Smooth muscle cell of the brain vasculature (primary cell): ENCODE results near the gene ZSWIM1.

Source experiments
- DNase-seq: peaks from one replicate; pipeline ENCODE4 v3.0.0-alpha.2; 2012; ENCODE audit warnings: low read depth, low spot score

The ZSWIM1 gene

DNA sequence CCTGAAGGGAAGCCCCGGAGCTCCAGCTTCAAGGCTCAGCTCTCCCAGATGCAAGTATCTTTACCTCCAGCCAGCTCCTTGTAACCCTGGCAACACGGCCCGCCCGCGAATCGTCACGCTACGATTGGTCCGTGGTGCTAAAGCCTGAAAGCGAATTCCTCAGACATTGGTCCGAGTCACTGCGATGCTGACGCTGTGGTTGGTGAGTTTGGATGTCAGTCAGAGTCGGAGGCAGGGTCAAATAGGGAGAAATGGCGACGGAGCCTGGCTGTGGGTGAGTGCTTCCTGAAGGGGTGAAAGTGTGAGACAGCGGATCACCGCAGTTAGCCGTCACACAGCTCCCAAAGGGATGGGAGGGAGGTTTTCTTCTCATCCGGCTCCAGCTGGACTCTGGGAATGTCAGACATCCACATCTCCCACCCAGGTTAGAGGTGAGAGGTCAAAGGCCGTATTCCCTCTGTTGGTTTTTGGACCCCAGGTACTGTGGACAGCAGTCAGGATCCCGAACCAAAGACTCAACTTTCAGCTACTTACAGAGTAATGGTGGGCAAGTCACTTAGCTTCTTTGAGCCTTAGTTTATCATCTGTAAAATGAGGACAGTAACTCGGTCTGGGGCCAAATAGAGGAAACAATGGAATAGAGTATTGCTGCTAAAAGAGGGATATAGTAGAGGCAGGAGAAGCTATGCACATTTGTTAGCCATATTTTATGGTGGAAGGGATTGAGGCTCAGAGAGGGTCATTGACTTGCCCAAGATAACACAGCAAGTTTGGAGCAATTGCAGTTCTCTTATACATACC, at the start of gene ZSWIM1:
Gene ZSWIM1 (plus strand): TSS at position 240 of the 801 bp plus-strand sequence. CDS start 1,366 bp downstream, outside the sequence.
- DNase-seq: peak; percentile 98

DNA sequence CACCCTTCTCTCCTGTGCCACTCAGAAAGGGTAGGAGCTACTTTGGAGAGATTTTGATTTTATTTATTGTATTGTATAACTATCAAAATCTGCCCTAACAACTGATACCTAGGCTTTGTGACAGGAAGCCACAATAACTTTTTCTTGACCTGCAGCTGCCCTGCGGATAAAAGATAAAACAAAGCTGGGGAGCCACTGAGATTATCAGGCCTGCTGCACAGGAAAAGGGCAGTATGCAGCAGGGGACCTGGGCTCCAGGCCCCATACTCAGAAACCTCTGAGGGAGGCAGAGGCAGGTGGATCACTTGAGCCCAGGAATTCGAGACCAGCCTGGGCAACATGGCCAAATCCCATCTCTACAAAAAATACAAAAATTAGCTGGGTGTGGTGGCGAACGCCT, 48.4 kb upstream of the ZSWIM1 start:
- DNase-seq: no peak

DNA sequence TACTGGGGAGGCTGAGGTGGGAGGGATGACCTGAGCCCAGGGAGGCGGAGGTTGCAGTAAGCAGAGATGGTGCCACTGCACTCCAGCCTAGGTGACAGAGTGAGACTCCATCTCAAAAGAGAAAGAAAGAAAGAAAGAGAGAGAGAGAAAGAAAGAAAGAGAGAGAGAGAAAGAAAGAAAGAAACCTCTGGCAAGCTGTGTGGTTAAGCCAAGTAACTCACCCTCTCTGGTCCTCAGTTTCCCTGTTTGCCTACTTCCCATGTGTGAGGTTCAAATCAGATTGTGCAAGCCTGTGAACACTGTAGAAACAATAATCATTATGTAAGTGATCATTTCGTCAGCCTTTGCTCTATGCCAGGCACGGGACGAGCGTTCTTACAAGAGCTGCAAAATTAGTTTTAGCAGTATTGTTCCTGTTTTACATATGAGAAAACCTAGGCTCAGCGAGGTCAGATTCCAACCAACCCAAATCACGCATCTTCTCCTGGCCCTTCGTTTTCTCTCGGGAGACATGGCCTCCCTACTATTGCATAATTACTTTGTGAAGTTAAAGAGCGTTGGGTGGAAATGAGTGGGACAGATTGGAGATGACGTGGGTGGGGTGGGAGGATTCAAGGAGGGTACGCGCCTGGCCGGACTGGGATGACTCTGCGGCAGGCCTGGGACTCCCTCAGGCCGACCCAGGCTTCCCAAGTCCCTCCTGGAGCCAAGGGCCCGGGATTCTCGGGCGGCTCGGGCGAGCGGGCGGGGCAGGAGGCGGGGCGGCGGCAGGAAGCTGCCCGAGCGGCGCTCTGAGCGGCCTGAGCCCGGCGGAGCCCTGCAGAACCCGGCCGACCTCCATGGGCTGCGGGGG, 47.8 kb upstream of the ZSWIM1 start, which contains the start of gene SNX21:
Gene SNX21 (plus strand): TSS at position 770 of the 853 bp plus-strand sequence. CDS start 121 bp downstream, outside the sequence.
- DNase-seq: peak; percentile 53

DNA sequence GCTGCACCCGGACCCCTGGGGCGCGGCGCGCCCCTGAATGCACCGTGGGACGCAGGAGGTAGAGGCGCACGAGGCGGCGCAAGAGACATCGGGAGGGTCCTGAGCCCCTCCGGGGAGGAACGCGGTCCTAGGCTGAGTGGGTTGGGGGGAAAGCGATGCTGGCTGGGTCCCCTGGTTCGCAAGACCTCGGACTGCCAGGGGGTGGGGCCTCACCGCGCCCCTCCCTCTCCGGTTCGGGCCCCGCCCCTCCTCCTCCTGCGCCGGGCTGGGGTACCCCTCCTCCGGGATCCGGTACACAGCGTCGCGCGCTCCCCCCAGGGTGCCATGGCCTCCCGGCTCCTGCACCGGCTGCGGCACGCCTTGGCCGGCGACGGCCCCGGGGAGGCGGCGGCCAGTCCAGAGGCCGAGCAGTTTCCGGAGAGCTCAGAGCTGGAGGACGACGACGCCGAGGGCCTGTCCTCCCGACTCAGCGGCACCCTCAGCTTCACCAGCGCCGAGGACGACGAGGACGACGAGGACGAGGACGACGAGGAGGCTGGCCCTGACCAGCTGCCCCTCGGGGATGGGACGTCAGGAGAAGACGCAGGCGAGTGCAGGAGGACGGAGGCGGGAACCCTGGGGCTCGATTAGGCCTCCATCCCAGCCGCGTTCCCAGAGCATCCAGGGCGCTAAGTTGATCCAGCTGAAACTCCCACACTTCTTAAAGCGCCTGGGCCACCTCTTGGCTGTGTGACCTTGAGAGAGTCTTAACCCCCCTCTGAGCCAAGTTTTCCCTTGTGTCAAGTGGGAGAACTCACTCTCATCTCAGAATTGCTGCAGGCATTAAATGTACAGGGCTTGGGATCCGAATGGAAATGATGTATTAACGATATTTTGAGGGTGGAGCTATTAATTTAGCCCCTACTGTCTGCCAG, 46.9 kb upstream of the ZSWIM1 start:
- DNase-seq: no peak

DNA sequence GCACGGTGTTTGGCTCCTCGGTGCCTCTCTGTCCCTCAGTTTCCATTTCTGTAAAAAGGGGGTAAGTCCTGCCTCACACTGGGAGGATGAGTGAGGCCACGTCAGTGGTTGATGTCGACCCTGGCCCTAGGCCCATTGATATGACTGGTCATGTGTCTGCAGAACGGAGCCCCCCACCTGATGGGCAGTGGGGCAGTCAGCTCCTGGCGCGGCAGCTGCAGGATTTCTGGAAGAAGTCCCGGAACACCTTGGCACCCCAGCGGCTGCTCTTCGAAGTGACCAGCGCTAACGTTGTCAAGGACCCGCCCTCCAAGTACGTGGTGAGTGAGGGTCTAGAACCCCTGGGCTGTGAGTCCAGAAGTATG, 46.2 kb upstream of the ZSWIM1 start:
- DNase-seq: no peak

DNA sequence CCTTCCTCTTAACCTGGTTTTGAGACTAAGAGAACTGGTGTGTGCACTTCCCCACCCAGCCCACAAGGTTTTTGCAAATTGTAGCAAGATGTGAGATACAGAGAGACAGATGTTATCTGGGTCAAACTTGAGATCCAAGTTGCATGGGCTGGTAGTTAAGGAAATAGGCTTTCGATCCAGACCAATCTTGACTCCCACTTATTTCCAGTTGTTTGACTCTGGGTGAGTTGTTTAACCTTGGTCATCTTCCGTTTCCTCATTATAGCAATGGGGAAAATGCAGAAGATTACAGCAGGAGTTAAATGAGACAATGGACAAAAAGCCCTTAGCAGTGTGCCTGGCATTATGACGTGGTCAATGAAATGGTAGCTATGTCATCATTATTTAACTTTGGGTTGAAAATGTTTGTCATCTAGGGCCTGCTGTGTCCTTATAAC, 45.7 kb upstream of the ZSWIM1 start:
- no peak for DNase-seq

DNA sequence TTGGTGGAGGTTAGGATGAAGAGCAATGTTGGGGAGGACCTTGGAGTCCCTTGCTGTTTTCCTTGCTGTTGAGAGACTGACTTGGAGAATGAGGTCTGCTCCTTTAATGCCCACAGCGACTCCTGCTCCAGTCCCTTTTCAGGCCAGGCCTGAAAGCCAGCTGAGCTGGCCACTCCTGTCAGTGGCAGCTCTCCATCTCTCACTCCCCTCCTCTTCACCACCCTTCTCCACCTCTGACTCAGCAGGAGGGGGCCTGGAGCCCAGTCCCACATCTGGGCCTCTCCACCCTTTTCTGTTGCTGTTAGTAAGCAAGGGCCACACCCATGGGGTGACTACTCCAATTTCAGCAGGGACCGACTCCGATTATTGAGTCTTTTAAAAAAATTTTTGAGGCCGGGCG, 45.2 kb upstream of the ZSWIM1 start:
- DNase-seq: no peak

DNA sequence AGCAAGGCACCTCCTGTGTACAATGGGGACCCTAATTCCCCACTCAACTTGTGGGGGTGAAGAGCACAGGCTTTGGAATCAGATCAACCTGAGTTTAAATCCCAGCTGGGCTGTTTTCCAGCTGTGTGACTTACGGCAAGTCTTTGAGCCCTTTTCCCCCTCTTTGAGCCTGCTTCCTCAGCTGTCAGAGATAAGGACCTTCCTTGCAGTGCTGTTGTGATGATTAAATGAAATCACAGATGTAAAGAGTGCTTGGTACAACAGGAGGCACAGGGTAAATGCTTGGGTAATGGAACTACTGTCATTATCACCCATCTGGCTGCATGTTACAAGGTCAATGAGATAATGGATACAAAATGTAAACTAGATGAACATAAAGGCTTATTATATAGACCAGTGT, 44.2 kb upstream of the ZSWIM1 start:
- no peak for DNase-seq

DNA sequence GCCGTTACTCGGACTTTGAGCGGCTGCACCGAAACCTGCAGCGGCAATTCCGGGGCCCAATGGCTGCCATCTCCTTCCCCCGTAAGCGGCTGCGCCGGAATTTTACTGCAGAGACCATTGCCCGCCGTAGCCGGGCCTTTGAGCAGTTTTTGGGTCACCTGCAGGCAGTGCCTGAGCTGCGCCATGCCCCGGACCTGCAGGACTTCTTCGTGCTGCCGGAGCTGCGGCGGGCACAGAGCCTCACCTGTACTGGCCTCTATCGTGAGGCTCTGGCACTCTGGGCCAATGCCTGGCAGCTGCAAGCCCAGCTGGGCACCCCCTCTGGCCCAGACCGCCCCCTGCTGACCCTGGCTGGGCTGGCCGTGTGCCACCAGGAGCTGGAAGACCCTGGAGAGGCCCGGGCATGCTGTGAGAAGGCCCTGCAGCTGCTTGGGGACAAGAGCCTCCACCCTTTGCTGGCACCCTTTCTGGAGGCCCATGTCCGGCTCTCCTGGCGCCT, 40.3 kb upstream of the ZSWIM1 start:
- no peak for DNase-seq

DNA sequence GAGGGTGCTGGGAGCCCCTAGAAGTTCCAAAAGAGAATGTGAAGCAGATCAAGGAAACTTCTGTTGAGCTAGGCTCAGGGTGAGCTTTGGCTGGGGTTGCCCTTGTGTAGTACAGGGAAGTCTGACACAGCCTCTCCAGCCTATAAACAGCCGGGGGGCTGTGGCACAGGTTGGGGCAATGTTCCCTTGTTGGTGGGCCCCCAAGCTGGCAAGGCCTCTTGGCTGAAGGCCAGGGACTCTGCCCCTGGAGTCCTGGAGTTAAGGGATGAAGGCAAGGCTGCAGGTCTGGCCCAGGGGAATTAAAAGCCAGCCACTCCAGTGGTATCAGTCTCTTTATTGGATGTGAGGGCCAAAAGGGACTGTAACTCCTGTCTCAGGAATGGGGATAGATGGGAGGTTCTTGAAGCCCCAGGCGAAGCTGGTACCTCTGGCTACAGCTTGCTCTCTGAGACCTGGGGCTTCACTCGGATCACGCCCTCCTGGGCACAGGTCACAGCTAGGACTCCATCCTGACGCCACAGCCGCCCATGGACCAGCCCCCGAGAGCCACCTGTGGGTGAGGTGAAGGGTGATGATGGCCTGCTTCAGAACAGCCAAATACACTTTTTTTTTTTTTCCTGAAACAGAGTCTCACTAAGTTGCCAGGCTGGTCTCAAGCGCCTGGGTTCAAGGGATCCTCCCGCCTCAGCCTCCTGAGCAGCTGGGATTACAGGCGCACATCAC, 39.5 kb upstream of the ZSWIM1 start:
- no peak for DNase-seq

DNA sequence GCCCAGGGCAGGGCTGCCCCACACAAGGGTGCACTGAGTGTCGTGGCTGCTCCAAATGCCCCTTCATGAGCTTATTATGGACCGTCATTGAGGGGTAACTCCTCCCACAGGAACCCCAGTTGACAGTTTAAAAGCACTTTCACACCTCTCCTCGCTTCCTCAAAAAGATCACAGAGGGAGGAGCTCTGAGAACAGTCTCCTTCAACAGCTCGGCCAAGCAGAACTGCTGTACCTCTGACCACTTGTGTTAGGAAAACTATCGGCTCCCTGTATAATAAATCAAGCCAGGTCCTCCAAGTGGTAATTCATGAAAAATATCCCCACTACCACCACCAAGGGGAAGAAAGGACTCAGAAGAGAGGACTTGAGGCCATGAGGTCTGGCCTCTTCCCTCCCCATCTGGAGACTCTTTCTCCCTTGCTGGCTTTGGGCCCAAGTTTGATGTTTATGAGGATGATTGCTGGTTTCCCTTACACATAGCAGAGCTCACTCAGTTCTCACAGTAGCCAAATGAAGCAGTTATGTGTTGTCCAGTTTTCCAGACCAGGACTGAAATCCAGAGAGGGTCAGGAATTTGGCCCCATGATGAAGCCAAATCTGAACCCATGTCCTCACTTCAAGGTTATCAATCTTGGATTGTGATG, 38.7 kb upstream of the ZSWIM1 start:
- no peak for DNase-seq

DNA sequence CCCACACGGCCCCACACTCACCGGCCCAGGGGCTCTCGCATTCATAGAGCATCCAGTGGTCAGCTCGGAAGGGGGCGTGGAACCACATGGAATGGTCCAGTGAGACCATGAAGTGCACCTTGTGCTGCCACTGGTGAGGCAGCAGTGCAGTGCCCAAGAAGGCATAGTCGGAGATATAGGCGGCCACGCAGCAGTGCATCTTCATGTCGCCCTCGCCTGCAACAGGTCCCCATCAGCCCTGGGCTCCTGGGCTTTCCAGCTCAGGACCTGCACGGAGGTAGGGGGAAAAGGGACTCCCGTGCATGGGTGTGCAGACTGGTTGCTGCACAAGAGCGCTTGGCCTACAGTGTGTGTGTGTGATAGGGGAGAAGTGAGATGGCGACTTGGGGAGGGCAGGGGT, 37.5 kb upstream of the ZSWIM1 start:
- no peak for DNase-seq

DNA sequence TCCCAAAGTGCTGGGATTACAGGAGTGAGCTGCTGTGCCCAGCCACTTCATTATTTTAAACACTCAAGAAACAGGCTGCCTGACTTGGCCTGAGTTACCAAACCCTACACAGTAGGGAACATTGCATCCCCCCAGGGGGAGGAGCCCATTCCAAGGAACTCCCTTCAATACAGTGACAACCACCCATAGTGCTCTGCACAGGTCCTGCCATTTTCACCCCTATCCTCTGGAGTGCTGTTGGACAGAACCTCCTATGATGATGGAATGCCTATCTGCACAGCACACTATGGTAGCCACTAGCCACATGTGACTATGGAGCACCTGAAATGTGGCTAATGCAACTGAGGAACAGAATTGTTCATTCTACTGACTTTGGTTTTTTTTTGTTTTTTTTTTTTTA, 35.6 kb upstream of the ZSWIM1 start:
- no peak for DNase-seq

DNA sequence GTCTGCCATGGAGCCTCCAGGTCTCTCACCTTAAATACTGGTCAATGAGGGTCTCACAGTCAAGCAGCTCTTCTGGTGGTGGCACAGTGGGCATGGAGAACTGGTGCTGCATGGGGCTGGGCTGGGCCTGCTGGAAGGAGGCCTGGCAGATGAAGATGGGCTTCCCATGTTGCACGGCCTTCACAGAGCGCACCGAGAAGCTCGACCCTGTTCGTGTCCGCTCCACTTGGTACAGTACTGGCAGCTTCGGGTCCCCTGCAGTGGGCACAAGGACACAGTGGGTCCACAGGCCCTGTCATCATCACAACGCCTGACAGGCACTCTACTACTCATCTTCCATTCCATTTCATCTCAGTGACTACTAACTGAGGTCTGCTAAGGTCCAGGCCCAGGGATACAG, 32.6 kb upstream of the ZSWIM1 start:
- no peak for DNase-seq

DNA sequence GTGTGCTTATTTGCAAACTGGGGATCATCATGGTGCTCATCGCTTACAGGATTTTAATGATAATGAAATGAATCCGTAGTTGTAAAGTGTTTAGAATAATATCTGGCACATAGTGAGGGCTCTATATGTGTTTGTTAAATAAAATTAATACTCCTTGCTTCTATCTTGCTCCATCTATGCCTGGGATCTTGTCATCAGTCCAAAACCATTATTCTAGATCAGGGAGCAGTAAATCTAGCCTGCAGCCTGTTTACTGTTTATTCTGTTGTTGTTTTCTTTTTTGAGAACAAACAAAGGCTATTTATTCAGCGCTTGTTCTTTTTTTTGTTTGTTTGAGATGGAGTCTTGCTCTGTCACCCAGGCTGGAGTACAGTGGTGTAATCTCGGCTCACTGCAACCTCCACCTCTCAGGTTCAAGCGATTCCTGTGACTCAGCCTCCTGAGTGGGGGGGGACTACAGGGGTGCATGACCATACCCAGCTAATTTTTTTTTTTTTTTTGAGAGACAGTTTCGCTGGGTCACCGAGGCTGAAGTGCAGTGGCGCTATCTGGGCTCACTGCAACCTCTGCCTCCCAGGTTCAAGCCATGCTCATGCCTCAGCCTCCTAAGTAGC, 32.0 kb upstream of the ZSWIM1 start:
- no peak for DNase-seq

DNA sequence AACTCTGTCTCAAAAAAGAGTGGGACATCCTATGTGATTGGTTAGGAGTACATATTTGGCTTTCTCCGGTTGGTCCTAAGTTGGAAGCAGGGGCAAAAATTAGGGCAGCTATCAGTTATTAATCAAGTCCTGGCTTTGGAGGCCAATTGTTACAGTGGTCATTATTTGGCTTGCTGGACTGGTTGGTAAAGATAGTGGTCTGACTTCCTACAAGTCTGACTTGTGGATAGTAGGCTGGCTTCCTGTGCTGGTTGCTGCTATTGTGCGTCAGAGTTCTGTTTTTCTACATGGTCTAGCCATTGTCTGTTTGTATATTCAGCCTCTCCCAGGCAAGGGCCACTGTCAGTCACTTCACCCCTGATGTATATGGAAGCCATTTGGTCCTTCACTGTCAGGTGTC, 30.8 kb upstream of the ZSWIM1 start:
- no peak for DNase-seq

DNA sequence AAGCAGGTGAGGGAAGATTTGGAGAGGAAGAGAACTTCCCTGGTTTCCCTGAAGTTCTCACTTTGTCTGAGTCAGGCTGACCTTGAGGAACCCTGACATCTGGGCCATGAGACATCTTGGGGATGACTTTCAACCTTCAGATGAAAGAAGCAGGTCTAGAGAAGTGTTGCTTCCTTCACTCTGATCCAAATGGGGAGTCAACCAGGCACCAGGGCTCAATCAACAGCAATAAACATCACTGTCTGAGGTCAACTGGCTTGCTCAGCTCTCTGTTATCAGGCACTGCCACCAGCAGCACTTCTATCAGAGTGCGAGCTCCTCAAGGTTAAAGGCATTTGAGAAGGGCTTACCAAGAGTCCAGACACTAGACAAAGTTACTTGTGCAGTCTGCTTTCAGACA, 30.1 kb upstream of the ZSWIM1 start:
- DNase-seq: no peak

DNA sequence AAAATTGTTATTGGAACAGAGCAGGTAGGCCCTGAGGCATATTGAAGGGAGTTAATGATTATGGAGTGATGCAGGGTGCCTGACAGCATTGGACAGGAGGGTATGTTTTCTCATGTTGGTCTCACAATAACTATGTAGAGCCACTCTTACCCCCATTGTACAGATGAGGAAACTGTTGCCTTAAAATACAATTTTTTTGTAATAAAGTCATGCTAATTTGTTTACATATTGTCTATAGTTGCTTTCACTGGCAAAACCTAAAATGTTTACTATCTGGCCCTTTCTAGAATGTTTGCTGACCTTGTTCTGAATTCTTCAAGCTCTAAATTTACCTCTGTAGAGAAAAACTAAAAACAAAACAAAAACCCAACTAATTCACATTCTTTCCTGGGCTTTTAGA, 29.5 kb upstream of the ZSWIM1 start:
- no peak for DNase-seq

DNA sequence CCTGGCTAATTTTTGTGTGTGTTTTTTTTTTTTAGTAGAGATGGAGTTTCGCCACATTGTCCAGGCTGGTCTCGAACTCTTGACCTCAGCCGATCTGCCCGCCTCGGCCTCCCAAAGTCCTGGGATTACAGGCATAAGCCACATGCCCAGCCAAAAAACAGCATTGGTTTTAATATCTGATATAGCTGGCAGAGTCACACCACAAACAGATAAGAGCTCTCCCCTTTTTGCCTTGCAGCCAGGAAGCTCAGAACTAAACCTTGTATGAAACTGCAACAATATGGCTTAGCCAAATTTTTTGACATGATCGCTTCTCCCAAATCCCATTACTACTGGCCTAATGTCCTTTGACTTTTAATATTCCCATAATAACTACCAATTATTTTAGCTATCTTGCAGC, 28.7 kb upstream of the ZSWIM1 start:
- DNase-seq: no peak

DNA sequence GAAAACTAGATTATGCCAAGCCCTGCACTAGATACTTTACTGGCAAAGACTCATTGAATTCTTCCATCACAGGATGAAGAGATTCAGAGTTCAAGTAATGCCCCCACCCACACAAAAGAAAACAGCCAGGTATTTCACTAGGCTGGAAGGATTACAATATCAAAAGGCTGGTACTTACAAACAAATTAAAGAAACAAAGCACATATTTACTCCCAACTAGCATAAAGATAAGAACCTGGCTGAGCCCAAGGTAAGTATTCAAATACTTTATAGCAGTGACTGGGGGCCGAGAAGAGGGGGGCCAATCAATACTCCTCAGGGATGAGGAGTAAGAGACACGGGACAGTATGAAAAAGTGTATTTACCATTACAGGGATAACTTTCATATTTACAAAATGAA, 27.5 kb upstream of the ZSWIM1 start:
- no peak for DNase-seq
